ENCODE results near the gene L1TD1. TPM values are rescaled to one million over a fixed set of nuclear protein-coding genes. Genes with fewer than 3 reads are reported as not detected.
"Not testable (repeated sequence)": the region's sequence is repeated elsewhere in the genome, so short reads cannot be mapped to it uniquely, and the experiment has no call there.

The L1TD1 gene
- total RNA-seq, 1 donor from 2014 or later, result under 0.01 TPM

- TF ChIP-seq CTCF (IDR thresholded peaks at IDR 0.05; ENCODE audit: insufficient read depth, low read length, severe bottlenecking), result no peak
- Histone ChIP-seq H3K4me3 (ENCODE audit: low read depth, low read length) (no peak overlapping the region), H3K36me3 (ENCODE audit: control insufficient read depth, insufficient read depth, low read length) (no peaks in the 10 kb centered on the region), H3K27me3 (ENCODE audit: control insufficient read depth, insufficient read depth, low read length) (no peaks in the 10 kb centered on the region)
- FAIRE-seq (no peak), DNase-seq (ENCODE audit: low read depth) (no peak)
Measured at GRCh38 chr1:62235576-62235975, 40.9 kb downstream of the L1TD1 start.

GRCh38 chr1:62237361-62237760, 42.7 kb downstream of the L1TD1 start:
- Histone ChIP-seq H3K27me3 (ENCODE audit: control insufficient read depth, insufficient read depth, low read length) (no peaks in the 10 kb centered on the region), H3K4me3 (ENCODE audit: low read depth, low read length) (no peak overlapping the region), H3K36me3 (ENCODE audit: control insufficient read depth, insufficient read depth, low read length) (no peaks in the 10 kb centered on the region)
- TF ChIP-seq CTCF (IDR thresholded peaks at IDR 0.05; ENCODE audit: insufficient read depth, low read length, severe bottlenecking), result no peak
- DNase-seq (ENCODE audit: low read depth) (peak; percentile 20), FAIRE-seq (no peak)

- DNase-seq (ENCODE audit: low read depth) (no peak), FAIRE-seq (no peak)
- Histone ChIP-seq H3K27me3 (ENCODE audit: control insufficient read depth, insufficient read depth, low read length) (no peaks in the 10 kb centered on the region), H3K36me3 (ENCODE audit: control insufficient read depth, insufficient read depth, low read length) (no peaks in the 10 kb centered on the region), H3K4me3 (ENCODE audit: low read depth, low read length) (no peak overlapping the region)
- no peak for TF ChIP-seq CTCF (IDR thresholded peaks at IDR 0.05; ENCODE audit: insufficient read depth, low read length, severe bottlenecking)
Measured at GRCh38 chr1:62237950-62238374, 43.3 kb downstream of the L1TD1 start.

GRCh38 chr1:62238507-62238906, 43.9 kb downstream of the L1TD1 start:
- no peak overlapping the region for H3K4me3 ChIP-seq (ENCODE audit: low read depth, low read length)
- no peaks in the 10 kb centered on the region for H3K27me3 ChIP-seq (ENCODE audit: control insufficient read depth, insufficient read depth, low read length)
- DNase-seq (ENCODE audit: low read depth) (no peak), FAIRE-seq (no peak)
- no peak for TF ChIP-seq CTCF (IDR thresholded peaks at IDR 0.05; ENCODE audit: insufficient read depth, low read length, severe bottlenecking)
- no peaks in the 10 kb centered on the region for H3K36me3 ChIP-seq (ENCODE audit: control insufficient read depth, insufficient read depth, low read length)

GRCh38 chr1:62239652-62240403, 45.2 kb downstream of the L1TD1 start:
- not testable (repeated sequence) for DNase-seq (ENCODE audit: low read depth); FAIRE-seq; H3K4me3 ChIP-seq (ENCODE audit: low read depth, low read length); H3K27me3 ChIP-seq (ENCODE audit: control insufficient read depth, insufficient read depth, low read length); H3K36me3 ChIP-seq (ENCODE audit: control insufficient read depth, insufficient read depth, low read length)

GRCh38 chr1:62240651-62241370, 46.2 kb downstream of the L1TD1 start:
- H3K4me3 ChIP-seq (ENCODE audit: low read depth, low read length), result no peak overlapping the region
- TF ChIP-seq CTCF (IDR thresholded peaks at IDR 0.05; ENCODE audit: insufficient read depth, low read length, severe bottlenecking), result no peak
- DNase-seq (ENCODE audit: low read depth) (no peak), FAIRE-seq (no peak)
- no peaks in the 10 kb centered on the region for H3K27me3 ChIP-seq (ENCODE audit: control insufficient read depth, insufficient read depth, low read length)
- no peaks in the 10 kb centered on the region for H3K36me3 ChIP-seq (ENCODE audit: control insufficient read depth, insufficient read depth, low read length)

All from bronchial epithelial cell (primary cell).